LNCAP (cell line): ENCODE data around the gene ANP32A.

Source experiments
- CTCF ChIP-seq: fragments of 450-650 bp; IDR thresholded peaks from 2 replicates; pipeline ENCODE4 v1.5.1; 2017; ENCODE audit warnings: mild to moderate bottlenecking

The ANP32A gene

GRCh38 chr15:68739390-68740080, 81.2 kb downstream of the ANP32A start:
- TF ChIP-seq CTCF, result no peak

- TF ChIP-seq CTCF, result no peak
These were observed 85.1 kb downstream of the ANP32A start for GRCh38 chr15:68735610-68736009.

GRCh38 chr15:68734881-68735280, 85.8 kb downstream of the ANP32A start:
- no peak for TF ChIP-seq CTCF

- no peak for TF ChIP-seq CTCF
These were observed 86.3 kb downstream of the ANP32A start for GRCh38 chr15:68734352-68734751.

- TF ChIP-seq CTCF, result no peak
These were observed 87.0 kb downstream of the ANP32A start for GRCh38 chr15:68733666-68734065.

- no peak for TF ChIP-seq CTCF
These were observed 88.2 kb downstream of the ANP32A start for GRCh38 chr15:68732451-68732850.

GRCh38 chr15:68730976-68731897, 89.5 kb downstream of the ANP32A start:
- no peak for TF ChIP-seq CTCF
